ENCODE data around the gene PCK1. TPM values are rescaled to one million over a fixed set of nuclear protein-coding genes. Genes with fewer than 3 reads are reported as not detected.

Gene PCK1
- total RNA-seq, 4 donors from 2014 or later, result 16.1 to 131 (median 65.2) TPM

DNA sequence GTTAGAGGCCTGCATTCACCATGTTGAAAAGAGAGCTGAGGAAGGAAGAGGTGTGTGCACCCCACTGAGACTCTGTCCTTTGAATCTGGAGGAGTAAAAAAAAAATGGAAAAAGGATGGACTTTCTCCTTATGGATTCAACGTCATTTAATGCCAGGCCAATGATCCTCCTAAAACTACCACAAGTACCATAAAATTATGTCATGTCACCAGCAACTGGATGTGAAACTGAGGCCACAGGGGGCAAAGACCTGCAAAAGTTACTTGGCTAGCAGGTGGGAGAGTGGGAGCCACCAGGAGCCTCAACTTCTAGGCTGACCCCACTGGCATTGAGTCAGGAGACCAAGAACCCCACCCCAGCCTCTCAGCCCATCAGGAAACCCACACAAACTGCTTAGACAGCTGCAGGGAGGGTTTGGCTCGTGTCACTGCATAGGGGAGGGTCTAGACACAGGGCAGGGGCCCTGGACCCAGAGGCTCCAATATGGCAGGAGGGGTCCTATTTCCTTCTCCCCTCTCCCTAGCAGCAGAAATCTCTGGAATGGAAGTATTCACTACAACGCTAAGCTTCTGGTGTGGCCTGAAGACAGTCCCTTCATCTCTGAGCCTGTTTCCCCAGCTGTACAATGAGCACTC is 11.0 kb downstream of the PCK1 start:
- 91 to 92% methylated on average over 3 of the region's 3 CpGs for WGBS, 2 donors
- TF ChIP-seq CTCF (IDR thresholded peaks at IDR 0.05), result no peak
- no peak for TF ChIP-seq POLR2A (IDR thresholded peaks at IDR 0.05)
- TF ChIP-seq EP300 (IDR thresholded peaks at IDR 0.05), result no peak
- DNase-seq (ENCODE audit: low spot score in 2 of 2), result no peak
- H3K4me1 ChIP-seq, result peaks cover 0 to 15% (median 1%) of the 10 kb centered on the region in 4 donors
- no peaks in the 10 kb centered on the region for H3K36me3 ChIP-seq
- peaks cover 0 to 25% of the 10 kb centered on the region in 2 donors for H3K27me3 ChIP-seq
- H3K9me3 ChIP-seq, result no peaks in the 10 kb centered on the region
- H3K27ac ChIP-seq, result no peak overlapping the region
- H3K4me3 ChIP-seq, result no peak overlapping the region

DNA sequence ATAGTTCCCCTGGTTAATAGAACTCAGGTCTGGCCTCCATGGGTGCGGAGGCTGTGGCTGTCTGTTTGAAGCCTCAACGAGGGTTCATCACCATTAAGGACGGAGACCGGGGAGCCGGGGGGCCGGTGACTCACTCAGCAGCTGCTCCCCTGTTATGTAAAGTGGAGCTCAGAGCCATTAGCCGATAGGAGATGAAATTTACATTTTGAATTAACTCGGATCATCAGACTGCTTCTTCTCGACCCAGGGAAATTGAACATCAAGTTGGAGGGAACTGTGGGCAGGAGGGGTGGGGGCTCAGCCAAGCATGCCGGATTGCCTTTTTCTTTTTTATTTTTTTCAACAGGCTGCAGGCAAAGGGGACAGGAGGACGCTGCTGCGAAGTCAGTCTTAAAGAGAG is 12.3 kb downstream of the PCK1 start:
- no peak for DNase-seq (ENCODE audit: low spot score in 2 of 2)
- Histone ChIP-seq H3K27me3 (peaks cover 0 to 23% of the 10 kb centered on the region in 2 donors), H3K4me1 (peaks cover 0 to 15% (median 1%) of the 10 kb centered on the region in 4 donors), H3K4me3 (no peak overlapping the region), H3K9me3 (no peaks in the 10 kb centered on the region), H3K36me3 (no peaks in the 10 kb centered on the region), H3K27ac (no peak overlapping the region)
- TF ChIP-seq POLR2A (IDR thresholded peaks at IDR 0.05), result no peak
- 64 to 72% methylated on average over 12 of the region's 12 CpGs for WGBS, 2 donors

DNA sequence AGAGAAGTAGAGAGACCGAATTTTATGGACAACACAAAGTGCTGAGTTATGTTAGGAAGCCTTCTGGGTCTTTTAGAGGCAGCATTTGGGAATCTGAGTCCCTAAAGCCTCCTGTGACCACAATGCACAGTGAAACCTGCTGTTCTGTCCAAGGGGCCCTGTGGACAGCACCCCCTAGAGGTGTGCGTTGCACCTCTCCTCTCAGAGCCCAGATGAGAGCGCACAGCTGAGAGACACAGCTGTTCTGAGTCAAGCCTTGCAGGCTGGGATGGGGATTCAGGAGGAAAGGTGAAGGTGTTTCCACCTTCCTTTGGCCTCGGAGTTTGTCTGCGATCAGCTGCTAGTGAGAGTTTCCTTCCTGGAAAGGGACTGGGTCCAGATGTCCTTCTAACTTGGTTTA is 13.0 kb downstream of the PCK1 start:
- WGBS, 2 donors, result 56 to 68% methylated on average over 5 of the region's 5 CpGs
- H3K27me3 ChIP-seq, result peaks cover 0 to 25% of the 10 kb centered on the region in 2 donors
- no peak for DNase-seq (ENCODE audit: low spot score in 2 of 2)
- H3K36me3 ChIP-seq, result no peaks in the 10 kb centered on the region
- no peak for TF ChIP-seq CTCF (IDR thresholded peaks at IDR 0.05)
- TF ChIP-seq POLR2A (IDR thresholded peaks at IDR 0.05), result no peak
- TF ChIP-seq EP300 (IDR thresholded peaks at IDR 0.05), result no peak
- no peaks in the 10 kb centered on the region for H3K9me3 ChIP-seq
- peaks cover 0 to 15% (median 1%) of the 10 kb centered on the region in 4 donors for H3K4me1 ChIP-seq
- H3K27ac ChIP-seq, result no peak overlapping the region
- no peak overlapping the region for H3K4me3 ChIP-seq

DNA sequence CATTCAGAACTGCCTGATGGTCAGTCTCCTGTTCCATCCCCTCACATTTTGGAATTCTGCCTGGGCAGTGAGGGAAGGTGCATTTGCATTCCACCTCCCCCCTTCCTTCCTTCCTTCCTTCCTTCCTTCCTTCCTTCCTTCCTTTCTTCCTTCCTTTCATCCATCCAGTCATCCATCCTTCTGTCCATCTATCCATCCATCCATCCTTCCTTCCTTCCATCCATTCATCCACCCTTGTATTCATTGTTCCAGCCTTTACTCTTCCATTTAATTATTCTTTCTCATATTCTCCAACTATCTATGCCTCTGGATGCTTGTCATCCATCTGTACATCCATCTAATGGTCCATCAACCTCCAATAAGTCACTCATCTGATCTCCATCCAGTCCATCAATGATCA is 14.0 kb downstream of the PCK1 start:
- Histone ChIP-seq H3K4me3 (no peak overlapping the region), H3K27ac (no peak overlapping the region), H3K9me3 (no peaks in the 10 kb centered on the region), H3K27me3 (peaks cover 0 to 36% of the 10 kb centered on the region in 2 donors), H3K36me3 (no peaks in the 10 kb centered on the region), H3K4me1 (peaks cover 0 to 16% (median 1%) of the 10 kb centered on the region in 4 donors)
- TF ChIP-seq EP300 (IDR thresholded peaks at IDR 0.05) (no peak), POLR2A (IDR thresholded peaks at IDR 0.05) (no peak), CTCF (IDR thresholded peaks at IDR 0.05) (no peak)
- no peak for DNase-seq (ENCODE audit: low spot score in 2 of 2)

DNA sequence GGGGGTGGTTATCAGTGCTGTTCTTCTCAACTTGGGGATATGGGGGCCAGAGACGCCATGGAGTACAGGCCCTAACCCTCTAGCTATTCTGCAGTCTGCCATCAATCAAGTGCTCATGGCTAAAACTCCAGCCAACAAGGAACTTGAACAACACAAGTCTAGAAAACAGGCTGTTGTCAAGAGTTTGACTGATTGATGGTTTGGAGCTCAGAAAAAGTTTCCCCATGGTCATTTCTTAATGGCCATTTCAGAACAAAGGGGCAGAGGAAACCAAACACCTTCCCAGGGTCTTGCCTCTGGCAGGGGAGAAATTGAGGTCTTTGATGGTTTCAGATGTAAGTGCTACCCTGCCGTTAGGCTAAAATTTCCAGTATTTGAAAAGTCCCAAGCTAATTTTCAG is 15.1 kb downstream of the PCK1 start:
- Histone ChIP-seq H3K27me3 (peaks cover 0 to 46% of the 10 kb centered on the region in 2 donors), H3K9me3 (no peaks in the 10 kb centered on the region), H3K27ac (no peak overlapping the region), H3K4me1 (peaks cover 0 to 8% (median 0%) of the 10 kb centered on the region in 4 donors), H3K36me3 (no peaks in the 10 kb centered on the region), H3K4me3 (no peak overlapping the region)
- TF ChIP-seq EP300 (IDR thresholded peaks at IDR 0.05) (no peak), CTCF (IDR thresholded peaks at IDR 0.05) (no peak), POLR2A (IDR thresholded peaks at IDR 0.05) (no peak)
- 55 to 62% methylated on average over 2 of the region's 2 CpGs for WGBS, 2 donors
- DNase-seq (ENCODE audit: low spot score in 2 of 2), result no peak

Measured in tibial nerve (tissue), 4 donors.